Activated T-helper 17 cell treated with anti-CD3 and anti-CD28 coated beads, Interleukin-2, amount 50 U/mL, for 72 hours (primary cell): Measurements from ENCODE around the gene GNA12. TPM values are rescaled to one million over a fixed set of nuclear protein-coding genes. Genes with fewer than 3 reads are reported as not detected.
"Not testable (repeated sequence)": the region's sequence is repeated elsewhere in the genome, so short reads cannot be mapped to it uniquely, and the experiment has no call there.

ENCODE experiments used
- ATAC-seq: fragments of 150-1000 bp; cut with Tn5 transposase; replicated peaks from 2 replicates; pipeline ENCODE4 v1.10.0; 2021; ENCODE audit warnings: mild to moderate bottlenecking, moderate library complexity
- H3K27ac Mint-ChIP-seq: one replicate; pipeline ENCODE4 v1.8.0; 2022; ENCODE audit warnings: mixed read lengths
- H3K27me3 Mint-ChIP-seq: one replicate; pipeline ENCODE4 v1.8.0; 2022; ENCODE audit warnings: mixed read lengths
- H3K36me3 Mint-ChIP-seq: one replicate; pipeline ENCODE4 v1.8.0; 2022; ENCODE audit warnings: low read depth, mild to moderate bottlenecking, mixed read lengths
- H3K4me1 Mint-ChIP-seq: one replicate; pipeline ENCODE4 v1.8.0; 2022; ENCODE audit warnings: mixed read lengths
- H3K4me3 Mint-ChIP-seq: one replicate; pipeline ENCODE4 v1.8.0; 2022; ENCODE audit warnings: mild to moderate bottlenecking, mixed read lengths
- H3K9me3 Mint-ChIP-seq: one replicate; pipeline ENCODE4 v1.8.0; 2022; ENCODE audit warnings: mixed read lengths
- total RNA-seq, 2 donors: library from RNA; stranded (reverse); gene quantifications; one replicate each; pipeline ENCODE4 v1.2.3, GENCODE V29; 2022

Gene GNA12
- total RNA-seq, 2 donors from 2014 or later = 15.4 to 17.4 TPM

DNA sequence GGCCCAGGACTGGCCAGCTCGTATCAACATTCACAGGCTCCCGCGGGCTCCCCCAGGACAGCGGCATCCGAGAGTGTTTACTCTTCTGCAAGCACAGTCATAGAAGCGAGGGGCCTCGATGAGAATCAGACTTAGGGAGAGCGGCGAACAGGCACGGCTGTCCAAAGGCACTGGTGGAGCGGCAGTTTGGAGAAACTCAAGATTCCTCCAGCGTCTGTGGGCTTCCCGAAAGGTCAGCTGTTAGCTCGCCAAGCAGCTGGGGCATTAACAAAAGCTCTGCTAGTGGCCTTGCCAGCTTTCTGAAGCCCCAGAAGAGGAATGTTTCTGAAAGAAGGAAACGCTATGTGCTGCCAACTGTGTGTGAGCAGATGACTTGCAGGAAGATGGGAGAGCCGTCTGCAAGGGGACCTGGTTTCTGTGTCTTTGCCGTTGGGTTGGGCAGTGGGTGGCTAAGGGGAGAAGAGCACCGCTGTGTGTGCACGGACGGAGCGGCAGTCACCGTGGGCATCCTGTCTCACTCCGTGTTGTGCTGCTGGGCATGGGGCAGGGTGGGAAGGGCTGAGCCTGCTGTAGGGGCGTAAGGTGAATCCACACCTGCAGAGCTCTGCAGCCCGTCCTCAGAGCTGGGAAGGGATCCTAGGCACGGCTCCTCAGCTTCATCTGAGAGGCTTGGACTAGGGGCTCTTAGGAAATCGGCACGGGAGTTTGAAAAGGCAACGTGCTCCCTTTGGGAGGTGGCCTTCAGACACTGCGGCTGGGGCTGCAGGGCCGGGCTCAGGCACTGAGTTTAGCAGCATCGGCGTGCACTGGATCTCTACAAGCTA lies 114.0 kb downstream of the GNA12 start:
- peaks cover 20% of the 10 kb centered on the region for H3K36me3 Mint-ChIP-seq
- H3K4me3 Mint-ChIP-seq = no peak overlapping the region
- H3K27ac Mint-ChIP-seq = peak overlapping the region; percentile 54
- no peaks in the 10 kb centered on the region for H3K27me3 Mint-ChIP-seq
- no peak for ATAC-seq
- no peaks in the 10 kb centered on the region for H3K9me3 Mint-ChIP-seq
- H3K4me1 Mint-ChIP-seq = no peaks in the 10 kb centered on the region

DNA sequence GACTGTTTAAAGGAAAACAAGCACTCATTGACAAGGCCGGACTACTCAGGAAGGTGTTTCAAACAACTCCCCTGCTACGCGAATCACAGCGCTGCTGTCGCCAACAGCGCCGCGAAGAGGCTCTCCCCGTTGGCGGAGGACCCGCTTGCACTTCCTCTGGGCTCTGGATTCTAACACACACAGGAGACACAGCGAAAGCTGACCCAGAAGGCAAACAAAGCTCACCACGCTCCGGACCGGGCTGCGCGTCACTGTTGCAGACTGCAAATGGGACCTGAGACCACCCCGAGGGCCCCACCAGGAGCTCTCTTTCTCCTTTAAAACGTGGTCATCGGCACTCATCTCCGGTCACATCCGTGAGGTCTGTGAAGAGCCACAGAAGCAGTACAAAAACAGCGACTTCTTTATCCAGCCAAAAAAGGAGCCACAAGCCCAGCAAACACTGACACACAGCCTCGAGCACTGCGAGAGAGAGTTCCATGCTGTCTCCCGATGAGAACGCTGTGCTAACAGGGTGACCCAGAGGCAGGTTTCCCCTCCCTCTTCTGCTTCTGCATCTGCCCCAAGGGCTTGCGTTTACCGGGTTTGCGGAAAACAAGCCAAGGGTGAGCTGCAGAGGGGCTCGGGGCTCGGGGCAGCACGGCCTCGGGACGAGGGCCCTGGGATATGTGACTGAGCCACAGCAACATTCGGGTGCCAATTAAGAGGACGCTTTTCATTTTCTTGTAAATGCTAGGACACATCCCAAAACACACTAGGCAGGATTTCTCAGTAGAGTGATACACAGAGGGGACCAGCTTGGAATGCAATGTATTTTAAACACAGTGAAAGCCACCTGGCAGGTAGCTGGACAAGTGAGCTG lies 114.8 kb downstream of the GNA12 start:
- H3K9me3 Mint-ChIP-seq = no peaks in the 10 kb centered on the region
- ATAC-seq = no peak

DNA sequence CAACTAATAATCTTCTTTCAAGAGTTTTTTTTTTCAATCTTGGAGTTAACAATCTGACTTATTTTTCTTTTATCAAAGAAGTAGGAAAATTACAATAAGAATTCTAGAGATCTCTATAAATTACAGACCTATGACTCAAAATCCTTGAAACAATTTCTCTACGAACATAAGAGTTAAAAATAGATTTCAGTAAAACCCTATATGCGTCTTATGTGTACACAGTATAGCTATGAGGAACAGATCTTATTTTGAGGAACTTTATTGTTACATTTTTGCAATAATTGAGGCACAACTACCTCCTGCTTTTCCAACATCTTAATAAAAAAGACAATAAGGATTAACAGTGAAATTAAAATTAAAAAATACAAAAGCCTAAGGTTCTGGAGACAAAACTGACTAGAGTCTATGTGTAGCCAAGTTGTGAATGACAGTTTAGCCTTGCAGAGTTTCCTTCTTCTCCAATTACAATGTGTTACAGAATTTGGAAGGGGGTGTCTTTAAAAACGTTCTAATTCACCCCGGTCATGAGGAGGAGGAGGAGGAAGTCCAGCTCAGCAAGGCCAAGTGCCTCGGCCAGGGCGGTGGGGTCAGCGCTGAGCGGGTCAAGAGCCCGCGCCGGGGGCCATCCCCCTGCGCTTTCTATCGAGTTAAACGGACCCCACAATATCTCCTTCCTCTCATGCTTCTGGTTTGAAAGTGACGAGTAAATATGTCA lies 115.6 kb downstream of the GNA12 start:
- no peak for ATAC-seq
- Mint-ChIP-seq H3K27ac (no peak overlapping the region), H3K9me3 (no peaks in the 10 kb centered on the region), H3K36me3 (peaks cover 20% of the 10 kb centered on the region), H3K4me1 (no peaks in the 10 kb centered on the region), H3K4me3 (no peak overlapping the region), H3K27me3 (no peaks in the 10 kb centered on the region)

More for the DNA sequence above, 114.8 kb downstream of the GNA12 start:
- H3K36me3 Mint-ChIP-seq = peaks cover 20% of the 10 kb centered on the region
- no peak overlapping the region for H3K27ac Mint-ChIP-seq
- H3K4me3 Mint-ChIP-seq = no peak overlapping the region
- no peaks in the 10 kb centered on the region for H3K4me1 Mint-ChIP-seq
- H3K27me3 Mint-ChIP-seq = no peaks in the 10 kb centered on the region

DNA sequence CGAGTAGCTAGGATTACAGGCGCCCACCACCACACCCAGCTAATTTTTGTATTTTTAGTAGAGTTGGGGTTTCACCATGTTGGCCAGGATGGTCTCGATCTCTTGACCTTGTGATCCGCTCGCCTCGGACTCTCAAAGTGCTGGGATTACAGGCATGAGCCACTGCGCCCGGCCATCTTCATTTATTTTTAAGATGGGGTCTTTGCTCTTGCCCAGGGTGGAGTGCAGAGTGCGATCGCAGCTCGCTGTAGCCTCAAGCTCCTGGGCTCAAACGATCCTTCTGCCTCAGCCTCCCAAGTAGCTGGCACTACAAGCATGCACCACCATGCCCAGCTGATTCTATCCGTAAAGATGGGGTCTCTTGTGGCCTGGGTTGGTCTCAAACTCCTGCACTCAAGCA lies 116.9 kb downstream of the GNA12 start:
- H3K4me1 Mint-ChIP-seq, H3K4me3 Mint-ChIP-seq, ATAC-seq, H3K9me3 Mint-ChIP-seq, H3K27me3 Mint-ChIP-seq, H3K27ac Mint-ChIP-seq: not testable (repeated sequence)
- H3K36me3 Mint-ChIP-seq = peaks cover 20% of the 10 kb centered on the region

DNA sequence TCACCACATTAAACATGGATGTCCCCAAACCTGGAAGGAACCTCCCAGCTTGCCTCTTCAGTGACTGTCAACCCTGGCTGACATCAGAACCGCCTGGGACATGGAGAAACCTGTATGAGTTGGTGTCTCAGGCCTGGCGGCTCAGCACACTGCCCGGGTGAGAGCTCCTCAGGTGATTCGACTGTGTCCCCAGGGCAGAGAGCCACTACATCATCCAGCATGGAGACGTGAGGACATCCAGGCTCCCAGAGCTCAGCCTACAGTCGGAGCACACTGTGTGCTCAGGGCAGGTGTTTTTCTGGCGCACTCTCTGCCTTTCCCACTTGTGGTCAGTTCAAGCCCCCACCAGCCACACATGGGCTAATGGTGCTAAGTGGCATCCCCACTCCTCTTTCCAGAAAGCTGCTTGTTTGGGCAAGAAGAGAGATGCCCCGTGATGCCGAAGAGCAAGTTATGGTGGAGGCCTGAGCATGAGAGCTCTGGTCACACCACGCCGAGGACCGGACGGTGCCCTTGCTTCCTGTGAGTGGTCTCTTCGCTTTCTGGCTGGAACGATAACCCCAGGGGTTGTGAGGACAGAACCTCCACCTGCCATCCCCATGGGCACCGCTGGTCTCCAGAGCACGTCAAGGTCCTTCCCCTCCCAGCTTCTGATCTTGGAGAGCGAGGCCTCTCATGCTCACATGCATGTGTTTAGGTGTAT lies 117.6 kb downstream of the GNA12 start:
- peaks cover 16% of the 10 kb centered on the region for H3K36me3 Mint-ChIP-seq
- H3K4me3 Mint-ChIP-seq = no peak overlapping the region
- H3K4me1 Mint-ChIP-seq = no peaks in the 10 kb centered on the region
- no peak for ATAC-seq
- H3K27me3 Mint-ChIP-seq = no peaks in the 10 kb centered on the region
- no peak overlapping the region for H3K27ac Mint-ChIP-seq
- no peaks in the 10 kb centered on the region for H3K9me3 Mint-ChIP-seq

DNA sequence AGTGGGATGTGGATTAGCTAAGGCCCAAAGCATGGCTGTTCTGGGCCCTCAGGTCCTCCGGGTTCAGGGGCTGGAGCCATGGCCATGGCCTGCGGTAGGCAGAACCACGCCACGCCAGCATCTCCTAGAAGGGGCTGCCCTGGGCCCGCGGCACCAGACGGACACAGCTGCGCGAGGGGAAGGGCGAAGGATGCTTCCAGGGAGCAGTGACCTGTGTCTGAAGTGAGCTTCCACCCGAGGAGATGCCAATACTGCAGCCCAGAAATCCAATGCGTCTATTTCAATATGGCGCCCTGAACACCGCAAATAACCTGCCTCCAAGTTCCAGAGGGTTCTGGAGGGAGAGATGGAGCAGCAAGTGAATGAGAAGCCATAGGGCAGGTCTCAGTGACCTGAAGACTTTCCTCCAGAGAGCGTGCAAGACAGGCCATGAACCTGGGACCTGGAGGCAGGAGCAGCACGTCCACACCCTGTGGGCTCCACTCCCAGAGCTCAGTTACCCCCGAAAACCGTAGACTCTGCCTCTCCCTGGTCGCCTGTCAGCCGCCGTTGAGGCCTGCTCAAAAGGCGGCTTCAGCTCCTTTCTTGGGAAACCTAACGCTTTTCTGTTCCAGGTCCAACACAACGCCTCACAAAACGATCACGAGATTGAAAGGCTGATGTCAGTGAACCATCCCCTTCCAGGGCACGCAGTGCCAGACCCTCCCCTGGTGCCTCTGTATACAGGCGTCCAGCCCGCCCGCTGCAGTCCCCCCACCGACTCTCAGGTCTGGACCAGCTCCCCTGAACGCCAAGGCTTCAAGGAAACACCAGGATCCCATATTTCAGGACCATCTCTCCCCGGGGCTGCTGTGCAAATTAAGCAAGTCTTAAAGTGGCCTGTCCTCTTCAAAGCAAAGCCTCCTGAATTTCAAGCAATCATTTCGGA lies 118.7 kb downstream of the GNA12 start:
- H3K27me3 Mint-ChIP-seq = no peaks in the 10 kb centered on the region
- no peak for ATAC-seq

DNA sequence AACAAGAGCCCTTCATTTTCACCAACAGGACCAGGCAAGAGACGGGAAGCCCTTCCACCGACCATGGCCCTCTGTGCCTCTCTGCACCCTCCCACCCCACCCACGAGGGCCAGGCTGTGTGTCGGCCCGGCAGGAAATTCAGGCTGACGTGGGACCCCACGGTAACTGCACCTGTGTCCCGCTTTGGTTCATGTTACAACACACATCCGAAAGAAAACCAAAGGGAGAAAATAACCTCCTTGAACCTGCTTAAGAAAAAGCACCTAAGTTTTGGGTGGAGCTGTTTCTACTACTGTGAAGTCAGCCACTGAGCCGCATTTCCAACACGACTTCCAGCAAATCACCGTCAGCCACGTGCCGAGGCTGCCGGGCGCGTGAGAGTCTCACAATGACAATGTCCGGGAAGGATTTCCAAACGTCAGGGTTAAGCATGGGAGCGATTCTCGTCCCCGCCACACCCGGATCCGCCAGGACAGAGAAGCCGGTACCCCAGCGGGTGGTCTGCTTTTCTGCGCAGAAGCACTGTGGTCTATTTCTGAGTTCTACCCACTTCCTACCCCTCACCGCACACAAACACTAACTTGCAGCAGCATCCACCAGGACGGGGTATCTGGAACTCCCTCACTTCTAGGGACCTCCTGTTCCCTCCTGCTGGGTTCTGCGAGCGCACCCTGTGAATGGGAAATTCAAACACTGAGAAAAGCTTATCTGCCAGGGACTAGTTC lies 119.5 kb downstream of the GNA12 start:
- Mint-ChIP-seq H3K27me3 (no peaks in the 10 kb centered on the region), H3K4me1 (peaks cover 6% of the 10 kb centered on the region), H3K9me3 (no peaks in the 10 kb centered on the region), H3K4me3 (no peak overlapping the region), H3K36me3 (peaks cover 6% of the 10 kb centered on the region), H3K27ac (no peak overlapping the region)
- no peak for ATAC-seq

More for the DNA sequence above, 118.7 kb downstream of the GNA12 start:
- H3K4me1 Mint-ChIP-seq = peaks cover 6% of the 10 kb centered on the region
- no peak overlapping the region for H3K27ac Mint-ChIP-seq
- no peak overlapping the region for H3K4me3 Mint-ChIP-seq
- no peaks in the 10 kb centered on the region for H3K9me3 Mint-ChIP-seq
- H3K36me3 Mint-ChIP-seq = peaks cover 14% of the 10 kb centered on the region

DNA sequence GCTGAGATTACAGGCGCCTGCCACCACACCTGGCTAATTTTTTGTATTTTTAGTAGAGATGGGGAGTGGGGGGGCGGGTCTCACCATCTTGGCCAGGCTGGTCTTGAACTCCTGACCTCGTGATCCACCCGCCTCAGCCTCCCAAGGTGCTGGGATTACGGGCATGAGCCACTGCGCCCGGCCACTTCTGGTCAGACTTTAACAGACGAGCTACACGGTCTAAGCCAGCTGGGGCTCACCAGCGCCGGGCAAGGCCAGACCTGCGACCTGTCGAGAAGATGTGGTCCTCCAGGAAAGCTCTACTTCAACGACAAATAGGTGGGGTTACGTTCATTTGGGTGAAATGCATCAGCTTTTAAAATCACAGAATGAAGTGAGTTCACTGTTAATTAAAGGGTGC lies 120.1 kb downstream of the GNA12 start:
- not testable (repeated sequence) for ATAC-seq

DNA sequence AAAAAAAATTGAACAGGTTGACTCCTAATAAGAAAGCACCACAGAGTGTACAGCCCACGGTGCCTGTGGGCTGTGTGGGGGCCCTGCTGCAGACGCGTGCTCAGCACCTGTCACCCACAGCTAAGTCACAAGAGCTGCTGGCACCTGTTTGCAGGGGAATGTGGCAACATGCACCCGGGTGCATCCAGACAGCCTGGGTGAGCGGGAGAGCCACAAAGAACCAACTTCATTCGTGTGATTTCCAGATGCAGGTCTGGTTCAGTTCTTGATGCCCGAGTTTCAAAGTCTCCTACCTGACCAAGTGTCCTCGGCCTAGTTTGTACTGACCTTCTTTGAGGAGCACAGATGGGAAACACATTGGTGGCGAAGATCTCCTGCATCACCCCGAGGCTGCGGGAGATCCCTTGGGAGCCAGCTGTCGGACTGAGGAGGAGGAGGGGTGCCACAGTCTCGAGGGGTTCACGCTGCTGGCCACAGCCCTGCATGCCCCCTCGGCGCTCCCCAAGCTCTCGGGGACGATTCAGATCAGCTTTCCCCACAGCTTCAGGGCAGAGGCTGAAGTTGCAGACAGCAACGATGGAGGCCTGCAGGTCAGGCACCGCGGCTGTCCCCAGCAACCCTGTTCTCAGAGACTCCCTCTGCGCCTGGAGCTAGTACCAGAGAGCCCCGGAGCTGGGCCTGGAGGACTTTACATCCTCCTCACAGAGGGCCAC lies 120.8 kb downstream of the GNA12 start:
- H3K9me3 Mint-ChIP-seq = no peaks in the 10 kb centered on the region
- no peak overlapping the region for H3K27ac Mint-ChIP-seq
- H3K4me3 Mint-ChIP-seq = no peak overlapping the region
- ATAC-seq = no peak
- no peaks in the 10 kb centered on the region for H3K27me3 Mint-ChIP-seq
- H3K4me1 Mint-ChIP-seq = peaks cover 6% of the 10 kb centered on the region
- peaks cover 6% of the 10 kb centered on the region for H3K36me3 Mint-ChIP-seq

More for the DNA sequence above, 120.1 kb downstream of the GNA12 start:
- H3K9me3 Mint-ChIP-seq, H3K4me3 Mint-ChIP-seq, H3K36me3 Mint-ChIP-seq, H3K27me3 Mint-ChIP-seq, H3K4me1 Mint-ChIP-seq, H3K27ac Mint-ChIP-seq: not testable (repeated sequence)

DNA sequence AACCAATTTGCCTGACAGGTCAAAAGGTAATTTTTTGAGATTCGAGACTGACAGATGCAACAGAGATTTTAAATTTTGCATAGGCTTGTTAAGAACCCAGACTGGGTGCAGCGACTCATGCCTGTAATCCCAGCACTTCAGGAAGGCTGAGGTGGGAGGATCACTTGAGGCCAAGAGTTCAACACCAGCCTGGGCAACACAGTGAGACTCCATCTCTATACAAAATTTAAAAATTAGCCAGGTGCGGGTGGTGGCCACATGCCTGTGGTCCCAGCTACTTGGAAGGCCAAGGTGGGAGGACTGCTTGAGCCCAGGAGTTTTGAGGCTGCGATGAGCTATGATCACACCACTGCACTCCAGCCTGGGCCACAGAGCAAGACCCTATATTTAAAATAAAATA lies 121.5 kb downstream of the GNA12 start:
- Mint-ChIP-seq H3K27me3 (no peaks in the 10 kb centered on the region), H3K4me1 (peaks cover 6% of the 10 kb centered on the region), H3K9me3 (no peaks in the 10 kb centered on the region), H3K4me3 (no peak overlapping the region), H3K36me3 (peaks cover 6% of the 10 kb centered on the region), H3K27ac (no peak overlapping the region)
- ATAC-seq = no peak

DNA sequence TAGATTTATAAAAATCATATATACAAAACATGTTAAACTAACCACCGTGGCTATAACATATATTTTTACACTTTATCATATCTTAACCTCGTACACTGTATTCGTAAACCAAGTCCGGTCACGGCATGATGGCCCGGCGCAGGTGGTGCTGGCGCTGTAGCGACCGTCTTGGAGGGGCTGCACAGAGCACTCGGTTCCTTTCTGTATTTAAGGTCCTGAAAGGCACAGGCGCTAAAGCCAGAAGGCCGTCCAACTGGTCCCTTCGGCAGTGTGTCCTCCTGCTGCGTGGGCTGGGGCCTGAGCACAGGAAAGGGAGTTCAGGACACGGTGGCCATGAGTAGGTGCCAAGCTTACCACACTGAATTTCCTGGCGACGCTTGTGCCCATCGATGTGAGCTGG lies 122.3 kb downstream of the GNA12 start:
- Mint-ChIP-seq H3K4me3 (no peak overlapping the region), H3K36me3 (peaks cover 6% of the 10 kb centered on the region), H3K27ac (no peak overlapping the region), H3K4me1 (peaks cover 7% of the 10 kb centered on the region), H3K27me3 (no peaks in the 10 kb centered on the region), H3K9me3 (no peaks in the 10 kb centered on the region)
- no peak for ATAC-seq

DNA sequence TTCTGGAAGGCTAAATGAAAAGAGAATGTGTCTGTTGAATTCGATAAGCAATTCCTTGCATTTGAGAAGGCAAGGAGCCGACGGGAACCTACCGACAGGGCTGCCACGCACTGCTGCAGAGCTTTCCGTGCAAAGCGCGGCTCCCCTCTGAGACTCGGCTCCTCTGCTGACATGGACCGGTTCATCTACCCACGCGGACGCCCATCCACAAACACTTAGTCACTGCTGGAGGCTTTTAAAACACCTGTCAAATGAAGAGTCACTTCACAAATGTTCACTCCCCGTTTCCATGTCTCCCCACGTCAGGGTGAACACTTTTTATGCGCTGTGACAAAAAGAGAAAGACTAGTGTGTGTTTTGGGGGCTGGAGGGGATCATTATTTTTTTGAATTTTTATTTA lies 124.1 kb downstream of the GNA12 start:
- Mint-ChIP-seq H3K27me3 (no peaks in the 10 kb centered on the region), H3K9me3 (no peaks in the 10 kb centered on the region), H3K4me3 (peak overlapping the region; percentile 19), H3K4me1 (peaks cover 24% of the 10 kb centered on the region), H3K27ac (no peak overlapping the region), H3K36me3 (peaks cover 6% of the 10 kb centered on the region)
- peak; percentile 8 for ATAC-seq
